ENCODE results near the gene APOL1. TPM values are rescaled to one million over a fixed set of nuclear protein-coding genes. Genes with fewer than 3 reads are reported as not detected.
"Not testable (repeated sequence)": the region's sequence is repeated elsewhere in the genome, so short reads cannot be mapped to it uniquely, and the experiment has no call there.

APOL1 gene
- polyA plus RNA-seq, 2 of the 4 experiments (the other 2 are of a cell fraction), result 2.0 to 6.5 TPM

DNA sequence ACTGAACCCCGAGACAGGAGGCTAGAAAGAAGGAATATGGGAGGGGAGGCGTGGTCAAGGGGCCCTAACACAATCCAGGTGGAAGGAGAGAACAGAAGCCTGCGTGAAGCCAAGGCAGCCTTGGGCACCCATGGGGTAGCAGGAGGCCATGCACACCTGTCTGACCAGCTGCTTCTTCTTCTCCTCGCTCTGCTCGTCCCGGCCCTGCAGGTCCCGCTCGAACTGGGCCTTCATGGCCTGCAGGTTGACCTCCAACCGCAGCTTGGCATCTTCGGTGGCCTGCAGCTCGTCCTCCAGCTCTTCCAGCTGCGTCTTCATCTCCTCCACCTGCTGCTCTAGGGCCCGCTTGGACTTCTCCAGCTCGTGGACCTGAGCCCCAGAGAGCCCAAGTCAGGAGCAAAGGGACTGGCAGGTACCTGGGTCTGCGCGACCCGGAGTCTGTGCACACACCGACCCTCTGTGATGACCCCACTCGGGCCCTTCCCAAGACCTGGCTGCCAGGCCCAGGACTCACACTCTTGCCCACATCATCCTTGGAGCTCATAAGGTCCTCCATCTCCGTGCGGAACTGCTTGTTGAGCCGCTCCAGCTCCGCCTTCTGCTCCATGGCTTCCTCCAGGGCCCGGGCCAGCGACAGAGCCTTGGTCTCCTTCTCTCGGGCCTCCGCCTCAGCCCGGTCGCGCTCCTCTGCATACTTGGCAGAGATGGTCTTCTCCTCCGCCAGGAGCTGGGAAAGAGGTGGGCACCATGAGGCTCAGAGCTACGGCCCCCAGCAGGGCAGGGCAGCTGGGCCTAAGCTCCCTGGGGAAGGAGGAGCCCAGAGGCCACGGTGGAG, 35.9 kb downstream of the APOL1 start:
- Histone ChIP-seq H3K27ac (no peak overlapping the region), H3K9me3 (no peaks in the 10 kb centered on the region), H3K4me3 (no peak overlapping the region), H3K4me2 (no peak overlapping the region), H3K4me1 (no peaks in the 10 kb centered on the region)
- no peak for TF ChIP-seq CHD2 (IDR thresholded peaks at IDR 0.05; ENCODE audit: low read length, partially characterized antibody)
- no peak for TF ChIP-seq CEBPB (IDR thresholded peaks at IDR 0.05)
- POLR2A ChIA-PET, result no interaction called here
- FAIRE-seq (no peak), ATAC-seq (no peak), DNase-seq (ENCODE audit: low read depth in 1 of 2, low spot score in 1 of 2) (no peak)
- 93% methylated on average over 33 of the region's 33 CpGs for WGBS (ENCODE audit: missing lambda C conversion rate)
- CTCF ChIA-PET, result interaction anchor here (0.9 to 5.6 kb wide), 5 partner anchors 10 to 182 kb away, joined by 3 to 86 read pairs (median 6); partner anchors contain the start of gene APOL2

DNA sequence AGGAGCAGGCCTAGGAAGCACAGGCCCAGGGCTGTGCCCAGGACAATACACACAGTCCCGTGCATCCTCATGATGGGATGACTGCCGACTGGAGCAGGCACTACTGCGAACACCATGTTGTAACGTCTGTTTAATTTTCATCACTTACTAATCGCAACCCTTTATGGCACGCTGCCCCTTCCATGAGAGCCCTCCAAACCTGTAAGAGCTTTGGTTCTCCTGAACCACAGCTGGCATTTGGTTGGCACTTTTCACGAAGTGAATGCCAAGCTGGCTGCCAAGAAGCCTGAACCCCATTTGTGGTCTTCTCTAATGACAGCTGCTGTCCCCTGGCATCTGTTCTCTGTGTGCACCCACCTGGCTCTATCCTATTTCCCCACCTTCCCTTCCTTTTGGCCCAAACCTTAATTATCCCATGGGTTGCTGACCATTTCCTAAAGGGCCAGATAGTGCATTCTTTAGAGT, 36.5 kb downstream of the APOL1 start:
- POLR2A ChIA-PET, result no interaction called here
- TF ChIP-seq, protein P1, sequence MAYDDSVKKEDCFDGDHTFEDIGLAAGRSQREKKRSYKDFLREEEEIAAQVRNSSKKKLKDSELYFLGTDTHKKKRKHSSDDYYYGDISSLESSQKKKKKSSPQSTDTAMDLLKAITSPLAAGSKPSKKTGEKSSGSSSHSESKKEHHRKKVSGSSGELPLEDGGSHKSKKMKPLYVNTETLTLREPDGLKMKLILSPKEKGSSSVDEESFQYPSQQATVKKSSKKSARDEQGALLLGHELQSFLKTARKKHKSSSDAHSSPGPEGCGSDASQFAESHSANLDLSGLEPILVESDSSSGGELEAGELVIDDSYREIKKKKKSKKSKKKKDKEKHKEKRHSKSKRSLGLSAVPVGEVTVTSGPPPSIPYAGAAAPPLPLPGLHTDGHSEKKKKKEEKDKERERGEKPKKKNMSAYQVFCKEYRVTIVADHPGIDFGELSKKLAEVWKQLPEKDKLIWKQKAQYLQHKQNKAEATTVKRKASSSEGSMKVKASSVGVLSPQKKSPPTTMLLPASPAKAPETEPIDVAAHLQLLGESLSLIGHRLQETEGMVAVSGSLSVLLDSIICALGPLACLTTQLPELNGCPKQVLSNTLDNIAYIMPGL (CRISPR knock-in tag; IDR thresholded peaks at IDR 0.05; ENCODE audit: borderline replicate concordance), result no peak
- TF ChIP-seq, protein P2, sequence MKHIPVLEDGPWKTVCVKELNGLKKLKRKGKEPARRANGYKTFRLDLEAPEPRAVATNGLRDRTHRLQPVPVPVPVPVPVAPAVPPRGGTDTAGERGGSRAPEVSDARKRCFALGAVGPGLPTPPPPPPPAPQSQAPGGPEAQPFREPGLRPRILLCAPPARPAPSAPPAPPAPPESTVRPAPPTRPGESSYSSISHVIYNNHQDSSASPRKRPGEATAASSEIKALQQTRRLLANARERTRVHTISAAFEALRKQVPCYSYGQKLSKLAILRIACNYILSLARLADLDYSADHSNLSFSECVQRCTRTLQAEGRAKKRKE (CRISPR knock-in tag; IDR thresholded peaks at IDR 0.05; ENCODE audit: low read depth), result no peak
- TF ChIP-seq HDAC2 (IDR thresholded peaks at IDR 0.05), result no peak
- TF ChIP-seq ZFP36 (IDR thresholded peaks at IDR 0.05; ENCODE audit: borderline replicate concordance, partially characterized antibody), result no peak
- TF ChIP-seq HEYL (CRISPR knock-in tag; IDR thresholded peaks at IDR 0.05), result no peak
- no peak for TF ChIP-seq RARB (CRISPR knock-in tag; IDR thresholded peaks at IDR 0.05)
- no peak for TF ChIP-seq HOXB5 (CRISPR knock-in tag; IDR thresholded peaks at IDR 0.05)
- TF ChIP-seq KDM1A (IDR thresholded peaks at IDR 0.05; ENCODE audit: low read depth), result no peak
- no peak for TF ChIP-seq JUN (IDR thresholded peaks at IDR 0.05)
- TF ChIP-seq MAZ (IDR thresholded peaks at IDR 0.05; ENCODE audit: borderline replicate concordance, low read depth, low read length), result no peak
- TF ChIP-seq, protein P3, sequence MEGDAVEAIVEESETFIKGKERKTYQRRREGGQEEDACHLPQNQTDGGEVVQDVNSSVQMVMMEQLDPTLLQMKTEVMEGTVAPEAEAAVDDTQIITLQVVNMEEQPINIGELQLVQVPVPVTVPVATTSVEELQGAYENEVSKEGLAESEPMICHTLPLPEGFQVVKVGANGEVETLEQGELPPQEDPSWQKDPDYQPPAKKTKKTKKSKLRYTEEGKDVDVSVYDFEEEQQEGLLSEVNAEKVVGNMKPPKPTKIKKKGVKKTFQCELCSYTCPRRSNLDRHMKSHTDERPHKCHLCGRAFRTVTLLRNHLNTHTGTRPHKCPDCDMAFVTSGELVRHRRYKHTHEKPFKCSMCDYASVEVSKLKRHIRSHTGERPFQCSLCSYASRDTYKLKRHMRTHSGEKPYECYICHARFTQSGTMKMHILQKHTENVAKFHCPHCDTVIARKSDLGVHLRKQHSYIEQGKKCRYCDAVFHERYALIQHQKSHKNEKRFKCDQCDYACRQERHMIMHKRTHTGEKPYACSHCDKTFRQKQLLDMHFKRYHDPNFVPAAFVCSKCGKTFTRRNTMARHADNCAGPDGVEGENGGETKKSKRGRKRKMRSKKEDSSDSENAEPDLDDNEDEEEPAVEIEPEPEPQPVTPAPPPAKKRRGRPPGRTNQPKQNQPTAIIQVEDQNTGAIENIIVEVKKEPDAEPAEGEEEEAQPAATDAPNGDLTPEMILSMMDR (IDR thresholded peaks at IDR 0.05), result no peak
- TF ChIP-seq, protein P4, sequence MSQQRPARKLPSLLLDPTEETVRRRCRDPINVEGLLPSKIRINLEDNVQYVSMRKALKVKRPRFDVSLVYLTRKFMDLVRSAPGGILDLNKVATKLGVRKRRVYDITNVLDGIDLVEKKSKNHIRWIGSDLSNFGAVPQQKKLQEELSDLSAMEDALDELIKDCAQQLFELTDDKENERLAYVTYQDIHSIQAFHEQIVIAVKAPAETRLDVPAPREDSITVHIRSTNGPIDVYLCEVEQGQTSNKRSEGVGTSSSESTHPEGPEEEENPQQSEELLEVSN (IDR thresholded peaks at IDR 0.05; ENCODE audit: borderline replicate concordance, low read depth), result no peak
- TF ChIP-seq CEBPB (IDR thresholded peaks at IDR 0.05), result no peak
- no peak for TF ChIP-seq RFX5 (IDR thresholded peaks at IDR 0.05)
- no peak for TF ChIP-seq RNF2 (IDR thresholded peaks at IDR 0.05; ENCODE audit: borderline replicate concordance, low read depth)
- H3K27ac ChIP-seq, result no peak overlapping the region
- H3K9me3 ChIP-seq, result no peaks in the 10 kb centered on the region
- CTCF ChIA-PET, result interaction anchor here (0.9 to 5.6 kb wide), 4 partner anchors 9 to 181 kb away, joined by 3 to 86 read pairs (median 16); no protein-coding TSS in a partner anchor
- FAIRE-seq (no peak), ATAC-seq (no peak), DNase-seq (ENCODE audit: low read depth in 1 of 2, low spot score in 1 of 2) (no peak)
- H3K4me1 ChIP-seq, result no peaks in the 10 kb centered on the region
- WGBS (ENCODE audit: missing lambda C conversion rate), result 90% methylated on average over 7 of the region's 7 CpGs
- no peak overlapping the region for H3K4me2 ChIP-seq
- no peak overlapping the region for H3K4me3 ChIP-seq

DNA sequence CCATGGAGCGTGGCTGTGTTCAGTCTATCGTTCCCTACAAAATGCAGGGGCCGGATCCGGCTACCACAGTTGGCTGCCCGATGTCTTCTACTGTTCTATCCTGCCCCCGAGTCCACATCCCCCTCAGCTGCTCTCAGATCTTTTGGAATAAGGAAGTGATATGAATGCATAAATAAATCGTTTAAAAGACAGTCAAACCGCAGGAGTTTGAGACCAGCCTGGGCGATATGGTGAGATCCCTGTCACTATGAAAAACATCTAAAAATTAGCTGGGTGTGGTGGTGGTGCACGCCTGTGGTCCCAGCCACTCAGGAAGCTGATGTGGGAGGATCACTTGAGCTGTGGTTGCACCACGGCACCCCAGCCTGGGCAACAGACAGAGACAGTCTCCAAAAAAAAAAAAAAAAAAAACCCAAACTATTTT, 37.0 kb downstream of the APOL1 start:
- CTCF ChIA-PET, result interaction anchor here (5.6 kb wide), 1 partner anchor 9 kb away, joined by 86 read pairs; no protein-coding TSS in a partner anchor
- H3K4me2 ChIP-seq; POLR2A ChIA-PET; H3K4me3 ChIP-seq; DNase-seq (ENCODE audit: low read depth in 1 of 2, low spot score in 1 of 2); H3K27ac ChIP-seq; H3K9me3 ChIP-seq; H3K4me1 ChIP-seq; FAIRE-seq; ATAC-seq: not testable (repeated sequence)
- 90% methylated on average over 10 of the region's 11 CpGs for WGBS (ENCODE audit: missing lambda C conversion rate)

DNA sequence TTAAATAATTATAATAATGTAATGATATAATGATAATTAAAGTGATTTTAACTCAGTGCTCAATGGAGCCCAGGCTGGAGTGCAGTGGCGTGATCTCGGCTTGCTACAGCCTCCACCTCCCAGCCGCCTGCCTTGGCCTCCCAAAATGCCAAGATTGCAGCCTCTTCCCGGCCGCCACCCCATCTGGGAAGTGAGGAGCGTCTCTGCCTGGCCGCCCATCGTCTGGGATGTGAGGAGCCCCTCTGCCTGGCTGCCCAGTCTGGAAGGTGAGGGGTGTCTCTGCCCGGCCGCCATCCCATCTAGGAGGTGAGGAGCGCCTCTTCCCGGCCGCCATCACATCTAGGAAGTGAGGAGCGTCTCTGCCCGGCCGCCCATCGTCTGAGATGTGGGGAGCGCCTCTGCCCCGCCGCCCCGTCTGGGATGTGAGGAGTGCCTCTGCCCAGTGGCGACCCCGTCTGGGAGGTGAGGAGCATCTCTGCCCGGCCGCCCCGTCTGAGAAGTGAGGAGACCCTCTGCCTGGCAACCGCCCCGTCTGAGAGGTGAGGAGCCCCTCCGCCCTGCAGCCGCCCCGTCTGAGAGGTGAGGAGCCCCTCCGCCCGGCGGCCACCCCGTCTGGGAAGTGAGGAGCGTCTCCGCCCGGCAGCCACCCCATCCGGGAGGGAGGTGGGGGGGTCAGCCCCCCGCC, 37.6 kb downstream of the APOL1 start:
- POLR2A ChIA-PET; H3K4me3 ChIP-seq; CTCF ChIA-PET; H3K9me3 ChIP-seq; H3K27ac ChIP-seq; FAIRE-seq; H3K4me2 ChIP-seq; H3K4me1 ChIP-seq; DNase-seq (ENCODE audit: low read depth in 1 of 2, low spot score in 1 of 2); ATAC-seq: not testable (repeated sequence)
- WGBS (ENCODE audit: missing lambda C conversion rate), result 89% methylated on average over 8 of the region's 40 CpGs
